GM19455 (cell line): Measurements from ENCODE around the gene TTBK2.

ENCODE experiments used
- ATAC-seq: cut with Tn5 transposase; IDR thresholded peaks from one replicate; pipeline ENCODE4 v1.9.1; 2021; ENCODE audit not compliant: unreplicated experiment

The TTBK2 gene

GRCh38 chr15:42694398-42694797 lies 226.2 kb downstream of the TTBK2 start:
- no peak for ATAC-seq

DNA sequence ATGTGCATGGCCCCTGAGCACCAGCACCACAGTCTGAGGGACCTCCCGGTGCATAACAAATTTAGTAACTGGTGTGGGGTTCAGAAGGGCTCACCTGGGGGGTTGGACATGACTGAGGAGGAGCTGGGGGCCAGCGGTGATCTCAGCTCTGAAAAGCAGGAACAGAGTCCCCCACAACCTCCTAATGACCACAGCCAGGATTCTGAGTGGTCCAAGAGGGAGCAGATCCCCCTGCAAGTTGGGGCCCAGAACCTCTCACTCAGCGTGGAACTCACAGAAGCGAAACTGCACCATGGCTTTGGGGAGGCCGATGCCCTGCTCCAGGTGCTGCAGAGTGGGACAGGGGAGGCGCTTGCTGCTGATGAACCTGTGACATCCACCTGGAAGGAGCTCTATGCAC lies 226.6 kb downstream of the TTBK2 start:
- no peak for ATAC-seq

DNA sequence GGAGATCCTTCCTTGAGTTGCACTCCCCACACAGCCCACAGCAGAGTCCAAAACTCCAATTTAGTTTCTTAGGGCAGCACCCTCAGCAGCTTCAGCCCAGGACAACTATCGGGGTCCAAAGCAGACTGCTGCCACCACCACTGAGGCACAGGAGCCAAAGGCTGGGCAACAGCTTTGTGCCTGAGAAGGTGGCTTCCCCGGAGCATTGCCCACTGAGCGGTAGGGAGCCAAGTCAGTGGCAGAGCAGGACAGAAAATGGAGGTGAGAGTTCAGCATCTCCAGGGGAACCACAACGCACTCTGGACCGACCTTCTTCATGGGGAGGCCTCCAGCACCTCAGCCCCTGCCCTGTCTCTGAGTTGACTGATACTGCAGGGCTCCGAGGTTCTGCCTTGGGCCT lies 227.1 kb downstream of the TTBK2 start:
- no peak for ATAC-seq

DNA sequence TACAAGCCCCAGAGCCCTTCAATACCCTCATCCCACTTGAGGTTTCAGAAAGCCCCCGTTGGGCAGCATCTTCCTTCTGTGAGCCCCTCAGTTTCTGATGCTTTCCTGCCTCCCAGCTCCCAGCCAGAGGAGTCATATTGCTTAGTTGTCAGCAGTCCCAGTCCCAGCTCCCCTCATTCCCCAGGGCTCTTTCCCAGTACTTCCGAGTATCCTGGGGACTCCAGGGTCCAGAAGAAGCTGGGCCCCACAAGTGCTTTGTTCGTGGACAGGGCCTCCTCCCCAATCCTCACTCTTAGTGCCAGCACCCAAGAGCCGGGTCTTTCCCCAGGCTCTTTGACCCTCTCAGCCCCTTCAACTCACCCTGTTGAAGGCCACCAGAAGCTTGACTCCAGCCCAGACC lies 227.6 kb downstream of the TTBK2 start:
- no peak for ATAC-seq

DNA sequence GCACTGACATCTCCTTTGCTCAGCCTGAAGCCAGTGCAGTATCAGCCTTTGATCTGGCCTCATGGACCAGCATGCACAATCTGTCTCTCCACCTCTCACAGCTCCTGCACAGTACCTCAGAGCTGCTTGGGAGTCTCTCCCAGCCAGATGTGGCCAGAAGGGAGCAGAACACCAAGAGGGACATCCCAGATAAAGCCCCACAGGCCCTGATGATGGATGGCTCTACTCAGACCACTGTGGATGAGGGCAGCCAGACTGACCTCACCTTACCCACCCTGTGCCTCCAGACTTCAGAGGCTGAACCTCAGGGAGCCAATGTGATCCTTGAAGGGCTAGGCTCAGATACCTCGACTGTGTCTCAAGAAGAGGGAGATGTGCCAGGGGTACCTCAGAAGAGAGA lies 228.0 kb downstream of the TTBK2 start:
- no peak for ATAC-seq

DNA sequence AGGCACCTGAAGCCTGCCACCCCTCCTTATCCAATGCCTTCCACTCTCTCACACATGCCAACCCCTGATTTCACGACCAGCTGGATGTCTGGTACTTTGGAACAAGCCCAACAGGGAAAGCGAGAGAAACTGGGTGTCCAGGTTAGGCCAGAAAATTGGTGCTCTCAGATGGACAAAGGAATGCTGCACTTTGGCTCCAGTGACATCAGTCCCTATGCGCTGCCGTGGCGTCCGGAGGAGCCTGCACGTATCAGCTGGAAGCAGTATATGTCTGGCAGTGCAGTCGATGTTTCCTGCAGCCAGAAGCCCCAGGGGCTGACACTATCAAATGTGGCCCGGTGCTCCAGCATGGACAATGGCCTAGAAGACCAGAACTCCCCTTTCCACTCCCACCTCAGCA lies 228.8 kb downstream of the TTBK2 start:
- no peak for ATAC-seq

DNA sequence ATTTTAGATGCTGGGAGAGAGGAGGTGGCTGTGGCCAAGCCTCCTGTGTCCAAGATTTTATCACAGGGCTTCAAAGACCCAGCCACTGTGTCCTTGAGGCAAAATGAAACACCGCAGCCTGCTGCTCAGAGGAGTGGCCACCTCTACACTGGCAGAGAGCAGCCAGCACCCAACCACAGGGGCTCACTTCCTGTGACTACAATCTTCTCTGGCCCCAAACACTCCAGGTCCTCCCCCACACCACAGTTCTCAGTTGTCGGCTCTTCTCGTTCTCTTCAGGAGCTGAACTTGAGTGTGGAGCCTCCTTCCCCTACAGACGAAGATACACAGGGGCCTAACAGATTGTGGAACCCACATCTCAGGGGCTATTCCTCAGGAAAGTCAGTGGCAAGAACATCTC lies 229.3 kb downstream of the TTBK2 start:
- no peak for ATAC-seq
